ENCODE data around the gene ZNF480. TPM values are rescaled to one million over a fixed set of nuclear protein-coding genes. Genes with fewer than 3 reads are reported as not detected.

The ZNF480 gene
- total and polyA plus RNA-seq, 2 of the 8 experiments (the other 6 are each of a cell fraction or from before 2014, with no cell fraction given) = 3.4 to 32.9 TPM

DNA sequence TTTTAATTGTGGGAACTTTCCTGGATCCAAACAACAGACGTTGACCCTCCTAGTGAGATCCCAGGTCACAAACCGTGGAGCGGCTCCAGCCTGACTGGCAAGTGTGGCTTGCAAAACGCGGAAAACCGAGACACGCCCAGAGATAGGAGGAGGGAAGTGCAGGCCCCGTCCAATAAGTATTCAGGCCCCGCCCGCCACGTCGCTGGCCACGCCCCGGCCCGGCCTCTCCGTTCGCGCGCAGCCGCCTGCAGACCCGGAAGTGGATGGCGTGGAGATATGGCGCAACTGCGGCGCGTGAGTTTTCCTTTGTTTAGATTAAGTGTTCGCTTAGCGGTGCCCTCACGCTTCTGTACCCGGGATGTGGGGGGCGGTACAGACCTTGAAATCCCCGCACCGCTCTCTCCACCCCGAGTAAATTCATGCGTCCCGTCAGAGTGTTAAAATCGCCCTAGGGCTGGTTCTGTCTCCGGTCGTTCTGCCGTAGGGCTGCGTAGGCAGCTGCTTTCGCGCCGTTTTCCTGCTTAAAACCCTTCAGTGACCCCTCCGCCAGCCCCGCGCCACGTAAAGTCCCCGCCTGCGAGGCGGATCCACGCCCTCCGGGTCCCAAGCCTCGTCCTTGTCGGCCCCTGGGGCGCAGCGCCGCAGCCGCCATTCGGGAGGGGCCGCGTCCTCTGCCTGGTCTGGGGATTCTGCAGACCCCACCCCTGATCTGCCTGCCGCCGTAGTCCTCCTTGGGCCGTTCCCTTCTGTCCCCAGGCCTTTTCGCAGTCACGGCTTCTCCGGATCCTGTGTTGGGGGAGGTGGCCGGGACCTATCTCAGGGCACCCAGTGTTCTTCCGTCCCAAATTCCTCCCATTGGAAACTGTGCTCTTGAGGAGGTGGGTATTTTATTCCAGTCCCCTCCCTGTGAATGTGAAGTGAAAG lies 27.4 kb upstream of the ZNF480 start, which contains the start of gene ZNF766 (continued):
- TF ChIP-seq CTBP2 (IDR thresholded peaks at IDR 0.05; ENCODE audit: borderline replicate concordance, insufficient read depth, insufficient read length, low read length) (no peak), JUN (IDR thresholded peaks at IDR 0.05; ENCODE audit: low read depth, low read length) (no peak), TAF1 (IDR thresholded peaks at IDR 0.05; ENCODE audit: low read depth, low read length) (peak; percentile 93), BRCA1 (IDR thresholded peaks at IDR 0.05; ENCODE audit: low read depth, low read length) (no peak), YY1 (IDR thresholded peaks at IDR 0.05; ENCODE audit: low read depth, low read length) (peak; percentile 63), RNF2 (IDR thresholded peaks at IDR 0.05; ENCODE audit: borderline replicate concordance, low read depth, low read length, missing control alignments, poor library complexity, severe bottlenecking) (no peak), RFX5 (IDR thresholded peaks at IDR 0.05; ENCODE audit: borderline replicate concordance, low read depth, low read length) (no peak), ZNF274 (IDR thresholded peaks at IDR 0.05; ENCODE audit: borderline replicate concordance, extremely low read depth, low read length) (no peak), ASH2L (IDR thresholded peaks at IDR 0.05; ENCODE audit: low read length) (peak; percentile 93), SP4 (IDR thresholded peaks at IDR 0.05; ENCODE audit: low read length) (no peak), SRF (IDR thresholded peaks at IDR 0.05; ENCODE audit: low read depth, low read length) (no peak), SIX5 (IDR thresholded peaks at IDR 0.05; ENCODE audit: low read depth, low read length) (no peak), CEBPB (IDR thresholded peaks at IDR 0.05; ENCODE audit: low read depth, low read length) (peak; percentile 98), RXRA (IDR thresholded peaks at IDR 0.05; ENCODE audit: insufficient read depth, low read depth, low read length) (no peak), HDAC6 (IDR thresholded peaks at IDR 0.05; ENCODE audit: low read depth, low read length) (no peak), EP300 (IDR thresholded peaks at IDR 0.05; ENCODE audit: borderline replicate concordance in 1 of 2, low read depth in 2 of 2, low read length in 2 of 2) (no peak)

Data from H1 (cell line).